Hepatic stellate cell (primary cell): ENCODE results near the gene OPRL1.

ENCODE experiments used
- DNase-seq: peaks from one replicate; pipeline ENCODE4 v3.0.0; 2011; ENCODE audit warnings: low spot score

The OPRL1 gene

GRCh38 chr20:64072498-64073063, 7.3 kb upstream of the OPRL1 start:
- no peak for DNase-seq

- DNase-seq = no peak
These were observed 6.3 kb upstream of the OPRL1 start for GRCh38 chr20:64073476-64074183.

- no peak for DNase-seq
These were observed 5.6 kb upstream of the OPRL1 start for GRCh38 chr20:64074184-64074789.

- DNase-seq = no peak
These were observed 4.9 kb upstream of the OPRL1 start for GRCh38 chr20:64074963-64075362.

- DNase-seq = no peak
These were observed 4.3 kb upstream of the OPRL1 start for GRCh38 chr20:64075556-64075955.

- DNase-seq = no peak
These were observed 3.6 kb upstream of the OPRL1 start for GRCh38 chr20:64076061-64076997.

- no peak for DNase-seq
These were observed 2.8 kb upstream of the OPRL1 start for GRCh38 chr20:64077094-64077493.

- no peak for DNase-seq
These were observed 2.4 kb upstream of the OPRL1 start for GRCh38 chr20:64077541-64077875.

GRCh38 chr20:64077876-64078551, 1.9 kb upstream of the OPRL1 start:
- no peak for DNase-seq

- no peak for DNase-seq
These were observed 979 bp upstream of the OPRL1 start for GRCh38 chr20:64078934-64079272.

GRCh38 chr20:64079273-64080012, 439 bp upstream of the OPRL1 start, which contains the start of gene RGS19:
Gene RGS19 (minus strand): TSS chr20:64079518. CDS start chr20:64076886, 2,632 bp downstream.
- DNase-seq = peak; percentile 74

GRCh38 chr20:64080813-64081623, 1.1 kb downstream of the OPRL1 start:
- DNase-seq = no peak

- no peak for DNase-seq
These were observed 1.7 kb downstream of the OPRL1 start for GRCh38 chr20:64081624-64081964.

GRCh38 chr20:64082126-64082731, 2.3 kb downstream of the OPRL1 start:
- DNase-seq = no peak

- DNase-seq = no peak
These were observed 3.0 kb downstream of the OPRL1 start for GRCh38 chr20:64082820-64083377.

GRCh38 chr20:64083378-64083803, 3.5 kb downstream of the OPRL1 start:
- DNase-seq = peak; percentile 73

- no peak for DNase-seq
These were observed 4.2 kb downstream of the OPRL1 start, which contains the start of gene LKAAEAR1 for GRCh38 chr20:64083804-64084684. Gene LKAAEAR1 (minus strand): TSS chr20:64084398. CDS start chr20:64084219, 179 bp downstream.

GRCh38 chr20:64084685-64085152, 4.8 kb downstream of the OPRL1 start:
- DNase-seq = no peak
